Left ventricle myocardium superior (tissue), 1 donor: ENCODE measurements around the gene SYNE1. TPM values are rescaled to one million over a fixed set of nuclear protein-coding genes. Genes with fewer than 3 reads are reported as not detected.
A peak's percentile ranks its signal among the peaks of the same experiment; 100 is the strongest.

ENCODE experiments used
- ATAC-seq: fragments of 200-7000 bp; cut with Tn5 transposase; one replicate; pipeline ENCODE4 v1.9.1; 2020; ENCODE audit warnings: mild to moderate bottlenecking, moderate library complexity
- DNase-seq: peaks from one replicate; pipeline ENCODE4 v3.0.0-alpha.2; 2020
- intact Hi-C: fragments of 100-400 bp; cut with micrococcal nuclease; formaldehyde crosslinking; loops from one replicate; pipeline ENCODE4 v1.11.0; 2022
- total RNA-seq: library from RNA; stranded (reverse); fragmentation: NEBNext Ultra II Directional; extraction: Animal tissue kit (Norgen Biotek cat#: 25700); gene quantifications from one replicate; pipeline ENCODE4 v1.2.1, GENCODE V29; 2021
- donor health status: DM: no; HTN: yes; CAD: no; lungs with severe emphysema.

The SYNE1 gene
- total RNA-seq, 1 donor from 2014 or later: 80.8 TPM

GRCh38 chr6:152121910-152122309, 515.3 kb downstream of the SYNE1 start:
- peak; percentile 61 for ATAC-seq
- intact Hi-C loops: loop anchor here (5.0 to 10.0 kb wide), 2 partner anchors 355 to 437 kb away; no protein-coding TSS in a partner anchor
- peak; percentile 51 for DNase-seq

- DNase-seq: no peak
- intact Hi-C loops: loop anchor here (5.0 to 10.0 kb wide), 2 partner anchors 353 to 435 kb away; no protein-coding TSS in a partner anchor
- ATAC-seq: no peak
These were observed 517.3 kb downstream of the SYNE1 start for GRCh38 chr6:152119831-152120230.

GRCh38 chr6:152118678-152119077, 518.5 kb downstream of the SYNE1 start:
- DNase-seq (no peak), ATAC-seq (no peak)
- intact Hi-C loops: no loop called here

- intact Hi-C loops: no loop called here
- DNase-seq (no peak), ATAC-seq (no peak)
These were observed 518.9 kb downstream of the SYNE1 start for GRCh38 chr6:152118224-152118623.

GRCh38 chr6:152117156-152118133, 519.7 kb downstream of the SYNE1 start:
- intact Hi-C loops: no loop called here
- ATAC-seq (no peak), DNase-seq (no peak)

GRCh38 chr6:152112491-152113261, 524.5 kb downstream of the SYNE1 start:
- ATAC-seq (peak; percentile 37), DNase-seq (peak; percentile 84)
- intact Hi-C loops: no loop called here

- ATAC-seq: peak; percentile 98
- intact Hi-C loops: no loop called here
These were observed 526.0 kb downstream of the SYNE1 start for GRCh38 chr6:152110886-152111820.

GRCh38 chr6:152107973-152108372, 529.2 kb downstream of the SYNE1 start:
- intact Hi-C loops: no loop called here
- ATAC-seq (no peak), DNase-seq (no peak)

More at GRCh38 chr6:152110886-152111820, 526.0 kb downstream of the SYNE1 start:
- peak; percentile 78 for DNase-seq

GRCh38 chr6:152100183-152100618, 537.0 kb downstream of the SYNE1 start:
- DNase-seq (peak; percentile 68), ATAC-seq (peak; percentile 85)
- intact Hi-C loops: no loop called here

GRCh38 chr6:152099446-152100182, 537.5 kb downstream of the SYNE1 start:
- intact Hi-C loops: no loop called here
- no peak for DNase-seq
- ATAC-seq: peak; percentile 12

GRCh38 chr6:152098683-152099082, 538.5 kb downstream of the SYNE1 start:
- no peak for DNase-seq
- ATAC-seq: no peak
- intact Hi-C loops: no loop called here

- ATAC-seq (no peak), DNase-seq (no peak)
- intact Hi-C loops: no loop called here
These were observed 540.2 kb downstream of the SYNE1 start for GRCh38 chr6:152096863-152097496.

GRCh38 chr6:152094992-152095592, 542.1 kb downstream of the SYNE1 start:
- DNase-seq (peak; percentile 76), ATAC-seq (peak; percentile 85)
- intact Hi-C loops: no loop called here

- DNase-seq (no peak), ATAC-seq (no peak)
- intact Hi-C loops: no loop called here
These were observed 542.9 kb downstream of the SYNE1 start for GRCh38 chr6:152094276-152094675.

- intact Hi-C loops: no loop called here
- no peak for ATAC-seq
- DNase-seq: no peak
These were observed 543.5 kb downstream of the SYNE1 start for GRCh38 chr6:152093711-152094110.

- peak; percentile 52 for ATAC-seq
- DNase-seq: peak; percentile 29
- intact Hi-C loops: no loop called here
These were observed 545.3 kb downstream of the SYNE1 start for GRCh38 chr6:152091851-152092341.

- intact Hi-C loops: no loop called here
- ATAC-seq (peak; percentile 47), DNase-seq (no peak)
These were observed 546.0 kb downstream of the SYNE1 start for GRCh38 chr6:152091201-152091600.
